ENCODE measurements around the gene PHACTR3.

DNA sequence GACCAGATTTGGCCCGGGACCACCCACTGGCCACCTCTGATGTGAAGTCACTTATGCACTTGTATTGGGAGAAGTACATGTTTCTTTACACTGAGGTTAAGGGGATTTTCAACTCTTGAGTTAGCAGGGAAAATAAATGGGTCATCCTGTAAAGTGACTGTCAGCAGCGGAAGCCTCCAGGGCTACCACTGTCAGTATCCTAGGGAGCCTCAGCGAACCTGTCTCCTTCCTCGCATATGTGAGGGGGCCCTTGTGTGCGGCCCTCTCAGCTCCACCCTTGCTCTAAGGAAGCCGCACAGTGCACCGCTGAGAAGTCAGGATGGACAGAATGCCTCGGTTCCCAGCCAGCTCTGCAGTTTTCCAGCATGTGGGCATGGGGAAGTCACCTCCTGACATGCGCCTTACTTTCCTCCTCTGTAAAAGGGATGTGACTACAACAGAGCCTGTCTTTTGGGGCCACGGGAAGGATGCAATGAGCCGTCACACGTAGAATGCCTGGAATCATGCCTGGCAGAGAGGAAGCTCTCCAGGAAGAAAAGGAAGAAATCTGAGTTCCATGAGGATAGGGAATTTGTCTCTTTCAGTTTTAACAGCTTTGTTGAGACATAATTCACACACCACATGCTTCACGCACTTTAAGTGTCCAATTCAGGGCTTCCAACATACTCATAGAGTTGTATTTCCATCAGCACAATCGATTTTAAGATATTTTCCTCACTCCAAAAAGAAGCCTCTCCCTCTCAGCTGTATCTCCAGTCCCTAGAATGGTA lies 213.7 kb downstream of the PHACTR3 start:
- TF ChIP-seq, protein P1, sequence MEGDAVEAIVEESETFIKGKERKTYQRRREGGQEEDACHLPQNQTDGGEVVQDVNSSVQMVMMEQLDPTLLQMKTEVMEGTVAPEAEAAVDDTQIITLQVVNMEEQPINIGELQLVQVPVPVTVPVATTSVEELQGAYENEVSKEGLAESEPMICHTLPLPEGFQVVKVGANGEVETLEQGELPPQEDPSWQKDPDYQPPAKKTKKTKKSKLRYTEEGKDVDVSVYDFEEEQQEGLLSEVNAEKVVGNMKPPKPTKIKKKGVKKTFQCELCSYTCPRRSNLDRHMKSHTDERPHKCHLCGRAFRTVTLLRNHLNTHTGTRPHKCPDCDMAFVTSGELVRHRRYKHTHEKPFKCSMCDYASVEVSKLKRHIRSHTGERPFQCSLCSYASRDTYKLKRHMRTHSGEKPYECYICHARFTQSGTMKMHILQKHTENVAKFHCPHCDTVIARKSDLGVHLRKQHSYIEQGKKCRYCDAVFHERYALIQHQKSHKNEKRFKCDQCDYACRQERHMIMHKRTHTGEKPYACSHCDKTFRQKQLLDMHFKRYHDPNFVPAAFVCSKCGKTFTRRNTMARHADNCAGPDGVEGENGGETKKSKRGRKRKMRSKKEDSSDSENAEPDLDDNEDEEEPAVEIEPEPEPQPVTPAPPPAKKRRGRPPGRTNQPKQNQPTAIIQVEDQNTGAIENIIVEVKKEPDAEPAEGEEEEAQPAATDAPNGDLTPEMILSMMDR (IDR thresholded peaks at IDR 0.05; ENCODE audit: low read depth, low read length, missing input control) = no peak
- TF ChIP-seq, protein P2, sequence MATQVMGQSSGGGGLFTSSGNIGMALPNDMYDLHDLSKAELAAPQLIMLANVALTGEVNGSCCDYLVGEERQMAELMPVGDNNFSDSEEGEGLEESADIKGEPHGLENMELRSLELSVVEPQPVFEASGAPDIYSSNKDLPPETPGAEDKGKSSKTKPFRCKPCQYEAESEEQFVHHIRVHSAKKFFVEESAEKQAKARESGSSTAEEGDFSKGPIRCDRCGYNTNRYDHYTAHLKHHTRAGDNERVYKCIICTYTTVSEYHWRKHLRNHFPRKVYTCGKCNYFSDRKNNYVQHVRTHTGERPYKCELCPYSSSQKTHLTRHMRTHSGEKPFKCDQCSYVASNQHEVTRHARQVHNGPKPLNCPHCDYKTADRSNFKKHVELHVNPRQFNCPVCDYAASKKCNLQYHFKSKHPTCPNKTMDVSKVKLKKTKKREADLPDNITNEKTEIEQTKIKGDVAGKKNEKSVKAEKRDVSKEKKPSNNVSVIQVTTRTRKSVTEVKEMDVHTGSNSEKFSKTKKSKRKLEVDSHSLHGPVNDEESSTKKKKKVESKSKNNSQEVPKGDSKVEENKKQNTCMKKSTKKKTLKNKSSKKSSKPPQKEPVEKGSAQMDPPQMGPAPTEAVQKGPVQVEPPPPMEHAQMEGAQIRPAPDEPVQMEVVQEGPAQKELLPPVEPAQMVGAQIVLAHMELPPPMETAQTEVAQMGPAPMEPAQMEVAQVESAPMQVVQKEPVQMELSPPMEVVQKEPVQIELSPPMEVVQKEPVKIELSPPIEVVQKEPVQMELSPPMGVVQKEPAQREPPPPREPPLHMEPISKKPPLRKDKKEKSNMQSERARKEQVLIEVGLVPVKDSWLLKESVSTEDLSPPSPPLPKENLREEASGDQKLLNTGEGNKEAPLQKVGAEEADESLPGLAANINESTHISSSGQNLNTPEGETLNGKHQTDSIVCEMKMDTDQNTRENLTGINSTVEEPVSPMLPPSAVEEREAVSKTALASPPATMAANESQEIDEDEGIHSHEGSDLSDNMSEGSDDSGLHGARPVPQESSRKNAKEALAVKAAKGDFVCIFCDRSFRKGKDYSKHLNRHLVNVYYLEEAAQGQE (IDR thresholded peaks at IDR 0.05) = no peak
- TF ChIP-seq, protein P3, sequence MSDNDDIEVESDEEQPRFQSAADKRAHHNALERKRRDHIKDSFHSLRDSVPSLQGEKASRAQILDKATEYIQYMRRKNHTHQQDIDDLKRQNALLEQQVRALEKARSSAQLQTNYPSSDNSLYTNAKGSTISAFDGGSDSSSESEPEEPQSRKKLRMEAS (IDR thresholded peaks at IDR 0.05) = no peak

All from liver (tissue), 2 donors.